ENCODE measurements around the gene CES3.
"Not testable (repeated sequence)": the region's sequence is repeated elsewhere in the genome, so short reads cannot be mapped to it uniquely, and the experiment has no call there.

CES3 gene

GRCh38 chr16:66952430-66953110, 8.5 kb upstream of the CES3 start:
- no peak for TF ChIP-seq JUND (IDR thresholded peaks at IDR 0.05; ENCODE audit: low read depth)
- in situ Hi-C loops (cut with HindIII; ENCODE audit: low pct_unique_long_range_greater_than_20kb, low sequenced_read_pairs): no loop called here
- no peak for DNase-seq (ENCODE audit: low read depth in 1 of 2, low spot score in 1 of 2)

DNA sequence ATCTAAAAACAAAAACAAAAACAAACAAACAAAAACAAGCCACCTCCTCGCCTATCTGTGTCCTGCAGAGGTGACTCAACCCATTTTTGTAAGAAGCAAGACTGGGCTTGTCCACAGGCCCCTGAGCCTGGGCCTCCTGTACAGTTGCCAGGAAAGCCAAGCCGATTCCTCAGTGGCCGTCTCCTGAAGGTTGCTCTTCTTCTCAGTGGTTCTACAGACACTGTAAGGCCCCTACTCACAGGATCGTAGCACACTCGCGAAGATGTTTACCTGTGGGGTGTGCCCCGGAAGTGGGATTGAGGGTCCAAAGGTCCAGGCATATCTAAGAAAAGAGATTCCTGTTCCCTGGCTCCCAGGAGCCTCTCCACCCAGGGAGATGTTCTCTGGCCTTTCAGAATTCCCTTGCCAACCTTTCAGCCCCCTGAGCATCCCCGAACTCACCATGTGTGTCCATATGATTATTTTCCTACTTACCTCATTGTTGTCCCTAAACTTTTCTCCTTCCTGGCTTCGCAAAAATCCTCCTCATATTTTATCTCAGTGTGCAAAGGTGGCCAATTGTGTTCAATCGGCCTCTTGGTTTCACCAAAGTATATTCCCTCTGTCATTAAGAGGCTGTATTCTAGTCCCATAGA, 7.5 kb upstream of the CES3 start:
- in situ Hi-C loops (cut with HindIII; ENCODE audit: low pct_unique_long_range_greater_than_20kb, low sequenced_read_pairs): no loop called here
- no peak for TF ChIP-seq JUND (IDR thresholded peaks at IDR 0.05; ENCODE audit: low read depth)
- DNase-seq (ENCODE audit: low read depth in 1 of 2, low spot score in 1 of 2): no peak

- peak; percentile 65 to 82 for DNase-seq (ENCODE audit: low read depth in 1 of 2, low spot score in 1 of 2)
- in situ Hi-C loops (cut with HindIII; ENCODE audit: low pct_unique_long_range_greater_than_20kb, low sequenced_read_pairs): no loop called here
- TF ChIP-seq JUND (IDR thresholded peaks at IDR 0.05; ENCODE audit: low read depth): no peak
Observed at GRCh38 chr16:66954097-66954659, 6.9 kb upstream of the CES3 start.

- in situ Hi-C loops (cut with HindIII; ENCODE audit: low pct_unique_long_range_greater_than_20kb, low sequenced_read_pairs); DNase-seq (ENCODE audit: low read depth in 1 of 2, low spot score in 1 of 2): not testable (repeated sequence)
Observed at GRCh38 chr16:66955363-66956153, 5.5 kb upstream of the CES3 start.

- in situ Hi-C loops (cut with HindIII; ENCODE audit: low pct_unique_long_range_greater_than_20kb, low sequenced_read_pairs); DNase-seq (ENCODE audit: low read depth in 1 of 2, low spot score in 1 of 2): not testable (repeated sequence)
Observed at GRCh38 chr16:66956154-66956457, 5.0 kb upstream of the CES3 start.

GRCh38 chr16:66958857-66959703, 2.0 kb upstream of the CES3 start:
- in situ Hi-C loops (cut with HindIII; ENCODE audit: low pct_unique_long_range_greater_than_20kb, low sequenced_read_pairs): no loop called here
- no peak for DNase-seq (ENCODE audit: low read depth in 1 of 2, low spot score in 1 of 2)
- no peak for TF ChIP-seq JUND (IDR thresholded peaks at IDR 0.05; ENCODE audit: low read depth)

GRCh38 chr16:66959704-66960161, 1.3 kb upstream of the CES3 start:
- no peak for DNase-seq (ENCODE audit: low read depth in 1 of 2, low spot score in 1 of 2)
- in situ Hi-C loops (cut with HindIII; ENCODE audit: low pct_unique_long_range_greater_than_20kb, low sequenced_read_pairs): no loop called here

GRCh38 chr16:66960270-66960669, 796 bp upstream of the CES3 start:
- in situ Hi-C loops (cut with HindIII; ENCODE audit: low pct_unique_long_range_greater_than_20kb, low sequenced_read_pairs): no loop called here

More at GRCh38 chr16:66959704-66960161, 1.3 kb upstream of the CES3 start:
- no peak for TF ChIP-seq JUND (IDR thresholded peaks at IDR 0.05; ENCODE audit: low read depth)

GRCh38 chr16:66961914-66962313, 848 bp downstream of the CES3 start:
- no peak for TF ChIP-seq JUND (IDR thresholded peaks at IDR 0.05; ENCODE audit: low read depth)
- DNase-seq (ENCODE audit: low read depth in 1 of 2, low spot score in 1 of 2): no peak
- in situ Hi-C loops (cut with HindIII; ENCODE audit: low pct_unique_long_range_greater_than_20kb, low sequenced_read_pairs): no loop called here

More at GRCh38 chr16:66960270-66960669, 796 bp upstream of the CES3 start:
- TF ChIP-seq JUND (IDR thresholded peaks at IDR 0.05; ENCODE audit: low read depth): no peak
- DNase-seq (ENCODE audit: low read depth in 1 of 2, low spot score in 1 of 2): no peak

- TF ChIP-seq JUND (IDR thresholded peaks at IDR 0.05; ENCODE audit: low read depth): no peak
- no peak for DNase-seq (ENCODE audit: low read depth in 1 of 2, low spot score in 1 of 2)
- in situ Hi-C loops (cut with HindIII; ENCODE audit: low pct_unique_long_range_greater_than_20kb, low sequenced_read_pairs): no loop called here
Observed at GRCh38 chr16:66964049-66964448, 3.0 kb downstream of the CES3 start.

GRCh38 chr16:66968847-66969246, 7.8 kb downstream of the CES3 start:
- in situ Hi-C loops (cut with HindIII; ENCODE audit: low pct_unique_long_range_greater_than_20kb, low sequenced_read_pairs): no loop called here
- DNase-seq (ENCODE audit: low read depth in 1 of 2, low spot score in 1 of 2): no peak
- no peak for TF ChIP-seq JUND (IDR thresholded peaks at IDR 0.05; ENCODE audit: low read depth)

Measured in T47D (cell line).